Activated CD8-positive, alpha-beta memory T cell treated with anti-CD3 and anti-CD28 coated beads, Interleukin-2, amount 50 U/mL, for 1 hour (primary cell): ENCODE results near the gene TAF1A.
"Not testable (repeated sequence)": the region's sequence is repeated elsewhere in the genome, so short reads cannot be mapped to it uniquely, and the experiment has no call there.

Experiments used
- DNase-seq: peaks from one replicate; pipeline ENCODE4 v3.0.0-alpha.2; 2020; ENCODE audit errors: extremely low read depth

Gene TAF1A

GRCh38 chr1:222589462-222590302 is at the start of gene TAF1A:
Gene TAF1A (minus strand): TSS chr1:222589933.
- DNase-seq: peak; percentile 63

- DNase-seq: peak; percentile 36
These were observed 44.7 kb upstream of the TAF1A start for GRCh38 chr1:222634180-222635013.

GRCh38 chr1:222632749-222633148 is 43.0 kb upstream of the TAF1A start:
- no peak for DNase-seq

- no peak for DNase-seq
These were observed 42.0 kb upstream of the TAF1A start for GRCh38 chr1:222631611-222632208.

- DNase-seq: no peak
These were observed 40.3 kb upstream of the TAF1A start for GRCh38 chr1:222629921-222630535.

- no peak for DNase-seq
These were observed 37.5 kb upstream of the TAF1A start for GRCh38 chr1:222627232-222627631.

- DNase-seq: no peak
These were observed 34.5 kb upstream of the TAF1A start for GRCh38 chr1:222624214-222624613.

GRCh38 chr1:222623458-222623857 is 33.7 kb upstream of the TAF1A start:
- no peak for DNase-seq

- DNase-seq: no peak
These were observed 33.0 kb upstream of the TAF1A start for GRCh38 chr1:222622765-222623164.

GRCh38 chr1:222620566-222620965 is 30.8 kb upstream of the TAF1A start:
- no peak for DNase-seq

GRCh38 chr1:222618880-222619596 is 29.3 kb upstream of the TAF1A start:
- no peak for DNase-seq

- peak; percentile 3 for DNase-seq
These were observed 28.5 kb upstream of the TAF1A start, which contains the start of gene MIA3 for GRCh38 chr1:222618001-222618879. Gene MIA3 (plus strand): TSS chr1:222618097. CDS start chr1:222618111, 14 bp downstream.

GRCh38 chr1:222617367-222617951 is 27.7 kb upstream of the TAF1A start:
- DNase-seq: peak; percentile 92

- DNase-seq: no peak
These were observed 26.8 kb upstream of the TAF1A start for GRCh38 chr1:222616525-222616924.

- no peak for DNase-seq
These were observed 23.9 kb upstream of the TAF1A start for GRCh38 chr1:222613627-222614026.

- DNase-seq: no peak
These were observed 21.0 kb upstream of the TAF1A start for GRCh38 chr1:222610728-222611127.

GRCh38 chr1:222609111-222609510 is 19.4 kb upstream of the TAF1A start:
- not testable (repeated sequence) for DNase-seq

- no peak for DNase-seq
These were observed 17.0 kb upstream of the TAF1A start for GRCh38 chr1:222606757-222607156.

GRCh38 chr1:222601257-222601656 is 11.5 kb upstream of the TAF1A start:
- no peak for DNase-seq

- no peak for DNase-seq
These were observed 10.5 kb upstream of the TAF1A start for GRCh38 chr1:222600281-222600680.
